WTC11 (cell line): ENCODE data around the gene RIMBP2. TPM values are rescaled to one million over a fixed set of nuclear protein-coding genes. Genes with fewer than 3 reads are reported as not detected.

Experiments used
- ATAC-seq: fragments of 200-7000 bp; cut with Tn5 transposase; 2 replicates; pipeline ENCODE4 v1.10.0; 2021; ENCODE audit warnings: mild to moderate bottlenecking, moderate library complexity
- CTCF ChIA-PET: fragments of 300-600 bp; sonication (Branson Sonifier 250); formaldehyde crosslinking; loops from one replicate; lab custom pipeline; 2021; ENCODE audit warnings: antibody characterized with exemption; lab: Charles Lee
- POLR2A ChIA-PET: fragments of 350-600 bp; sonication (Branson Sonifier 250); formaldehyde crosslinking; loops from one replicate; lab custom pipeline; 2021; ENCODE audit warnings: antibody characterized with exemption; lab: Charles Lee
- DNase-seq: peaks from one replicate; pipeline ENCODE4 v3.0.0; 2021; ENCODE audit warnings: low spot score
- H3K27ac Mint-ChIP-seq: 2 replicates; pipeline ENCODE4 v1.8.0; 2021; ENCODE audit warnings: mixed read lengths
- H3K27me3 Mint-ChIP-seq: 2 replicates; pipeline ENCODE4 v1.8.0; 2021; ENCODE audit warnings: low read depth, mild to moderate bottlenecking, moderate library complexity, mixed read lengths
- H3K36me3 Mint-ChIP-seq: 2 replicates; pipeline ENCODE4 v1.8.0; 2021; ENCODE audit warnings: mixed read lengths
- H3K4me1 Mint-ChIP-seq: 2 replicates; pipeline ENCODE4 v1.8.0; 2022; ENCODE audit warnings: mixed read lengths
- H3K4me3 Mint-ChIP-seq: 2 replicates; pipeline ENCODE4 v1.8.0; 2021; ENCODE audit warnings: mild to moderate bottlenecking, moderate library complexity, mixed read lengths
- H3K9me3 Mint-ChIP-seq: 2 replicates; pipeline ENCODE4 v1.8.0; 2021; ENCODE audit warnings: mixed read lengths
- ARID4B ChIP-seq: sonication (generic); formaldehyde crosslinking; IDR thresholded peaks from 2 replicates; pipeline ENCODE4 v1.8.0; 2023; ENCODE audit warnings: missing genetic modification reagents, mild to moderate bottlenecking, borderline replicate concordance
- ATF1 ChIP-seq: sonication (generic); formaldehyde crosslinking; IDR thresholded peaks from 2 replicates; pipeline ENCODE4 v1.8.1; 2023; ENCODE audit warnings: mild to moderate bottlenecking, moderate library complexity, missing genetic modification reagents
- CREM ChIP-seq: sonication (generic); formaldehyde crosslinking; IDR thresholded peaks from 2 replicates; pipeline ENCODE4 v1.8.1; 2022; ENCODE audit warnings: mild to moderate bottlenecking, missing genetic modification reagents, moderate library complexity
- CTCF ChIP-seq: fragments of 200-600 bp; IDR thresholded peaks from 2 replicates; pipeline ENCODE4 v1.8.0; 2022; ENCODE audit warnings: antibody characterized with exemption
- E2F5 ChIP-seq: sonication (generic); formaldehyde crosslinking; IDR thresholded peaks from 2 replicates; pipeline ENCODE4 v1.8.1; 2022; ENCODE audit warnings: mild to moderate bottlenecking, moderate library complexity, missing genetic modification reagents
- EMX1 ChIP-seq: fragments of 250-450 bp; sonication (Bioruptor Pico); IDR thresholded peaks from 2 replicates; pipeline ENCODE4 v1.8.0; 2021; ENCODE audit warnings: mild to moderate bottlenecking
- FOXJ3 ChIP-seq: sonication (generic); formaldehyde crosslinking; IDR thresholded peaks from 2 replicates; pipeline ENCODE4 v1.9.0; 2021; ENCODE audit warnings: missing genetic modification reagents, mild to moderate bottlenecking, borderline replicate concordance
- GRHL2 ChIP-seq: fragments of 250-450 bp; sonication (Bioruptor Pico); IDR thresholded peaks from 2 replicates; pipeline ENCODE4 v1.8.0; 2022; ENCODE audit warnings: mild to moderate bottlenecking, moderate library complexity; ENCODE audit not compliant: insufficient replicate concordance, severe bottlenecking
- IRF1 ChIP-seq: sonication (generic); formaldehyde crosslinking; IDR thresholded peaks from 2 replicates; pipeline ENCODE4 v1.8.0; 2023; ENCODE audit warnings: missing genetic modification reagents
- JAZF1 ChIP-seq: fragments of 250-450 bp; sonication (Bioruptor Pico); IDR thresholded peaks from 2 replicates; pipeline ENCODE4 v1.9.0; 2021; ENCODE audit warnings: moderate library complexity, mild to moderate bottlenecking, inconsistent platforms
- KAT7 ChIP-seq: sonication (generic); formaldehyde crosslinking; IDR thresholded peaks from 2 replicates; pipeline ENCODE4 v1.8.1; 2023; ENCODE audit warnings: missing genetic modification reagents, mild to moderate bottlenecking, borderline replicate concordance
- MYBL2 ChIP-seq: sonication (generic); formaldehyde crosslinking; IDR thresholded peaks from 2 replicates; pipeline ENCODE4 v1.8.1; 2023; ENCODE audit warnings: mild to moderate bottlenecking, moderate library complexity, missing genetic modification reagents
- NR2C2 ChIP-seq: sonication (generic); formaldehyde crosslinking; IDR thresholded peaks from 2 replicates; pipeline ENCODE4 v1.8.0; 2022; ENCODE audit warnings: mild to moderate bottlenecking, missing genetic modification reagents
- PRRX2 ChIP-seq: fragments of 250-450 bp; sonication (Bioruptor Pico); IDR thresholded peaks from 2 replicates; pipeline ENCODE4 v1.8.0; 2021; ENCODE audit warnings: mild to moderate bottlenecking
- RORB ChIP-seq: fragments of 250-450 bp; sonication (Bioruptor Pico); IDR thresholded peaks from 2 replicates; pipeline ENCODE4 v1.9.0; 2021; ENCODE audit warnings: mild to moderate bottlenecking
- TP53 ChIP-seq: sonication (generic); formaldehyde crosslinking; IDR thresholded peaks from 2 replicates; pipeline ENCODE4 v1.8.1; 2023; ENCODE audit warnings: mild to moderate bottlenecking, missing genetic modification reagents
- ZNF671 ChIP-seq: fragments of 250-450 bp; sonication (Bioruptor Pico); IDR thresholded peaks from 2 replicates; pipeline ENCODE4 v1.8.0; 2021; ENCODE audit warnings: mild to moderate bottlenecking
- total RNA-seq: library from RNA; stranded (reverse); gene quantifications from 3 replicates; pipeline ENCODE4 v1.2.3, GENCODE V29; 2021
- TF ChIP-seq, protein P1 (sequence below): sonication (generic); formaldehyde crosslinking; IDR thresholded peaks from 2 replicates; pipeline ENCODE4 v1.8.0; 2023; ENCODE audit warnings: mild to moderate bottlenecking, missing genetic modification reagents
- TF ChIP-seq, protein P2 (sequence below): sonication (generic); formaldehyde crosslinking; conservative IDR thresholded peaks from 2 replicates; pipeline ENCODE4 v1.8.1; 2023; ENCODE audit warnings: mild to moderate bottlenecking, low read depth, missing genetic modification reagents, moderate library complexity

Gene RIMBP2
- total RNA-seq, 1 experiment from 2014 or later, result 2.6 TPM

DNA sequence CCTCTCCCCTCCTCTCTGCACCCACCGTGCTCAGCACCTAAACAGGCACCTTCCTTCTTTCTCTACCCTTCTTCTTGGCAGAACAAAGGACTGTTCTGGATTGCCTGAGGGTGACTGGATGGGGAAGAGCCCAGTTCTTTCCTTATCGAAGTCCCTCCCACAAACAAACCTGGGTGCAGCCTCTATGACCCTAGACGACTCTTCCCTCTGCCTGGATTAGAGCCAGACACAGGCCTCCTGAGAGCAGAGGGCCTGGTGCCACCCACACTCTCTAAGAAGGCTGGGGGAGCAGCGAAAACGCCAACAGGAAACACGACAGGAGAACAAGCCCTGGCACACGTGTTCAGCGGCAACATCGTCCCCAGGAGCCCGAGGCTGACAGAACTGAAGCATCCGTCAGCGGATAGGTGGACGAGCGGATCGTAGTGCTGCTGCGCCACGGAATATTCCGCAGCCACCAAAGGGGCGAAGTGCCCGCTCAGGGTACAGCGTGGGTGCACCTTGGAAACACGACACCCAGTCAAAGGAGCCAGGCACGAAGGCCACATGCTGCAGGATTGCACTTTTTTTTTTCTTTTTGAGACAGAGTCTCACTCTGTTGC lies 38.0 kb downstream of the RIMBP2 start:
- DNase-seq, result no peak
- no peak for TF ChIP-seq FOXJ3 (CRISPR knock-in tag)
- no peaks in the 10 kb centered on the region for H3K9me3 Mint-ChIP-seq
- no peak for ATAC-seq
- ChIA-PET POLR2A (no interaction called here), CTCF (no interaction called here)
- H3K27me3 Mint-ChIP-seq, result no peaks in the 10 kb centered on the region
- H3K27ac Mint-ChIP-seq, result no peak overlapping the region
- H3K36me3 Mint-ChIP-seq, result no peaks in the 10 kb centered on the region
- no peaks in the 10 kb centered on the region for H3K4me1 Mint-ChIP-seq
- H3K4me3 Mint-ChIP-seq, result no peak overlapping the region

GRCh38 chr12:130675791-130676190 lies 40.3 kb downstream of the RIMBP2 start:
- Mint-ChIP-seq H3K4me3 (no peak overlapping the region), H3K36me3 (no peaks in the 10 kb centered on the region), H3K9me3 (peaks cover 5% of the 10 kb centered on the region), H3K4me1 (0 out of 2 replicates have a peak, but pooled peaks cover 3% of the 10 kb centered on the region), H3K27ac (no peak overlapping the region), H3K27me3 (no peaks in the 10 kb centered on the region)
- POLR2A ChIA-PET, result interaction anchor here (0.7 kb wide), 1 partner anchor 109 kb away, joined by 3 read pairs; no protein-coding TSS in a partner anchor
- CTCF ChIA-PET, result no interaction called here
- ATAC-seq (no peak), DNase-seq (no peak)
- TF ChIP-seq GRHL2 (CRISPR knock-in tag) (no peak), NR2C2 (CRISPR knock-in tag) (no peak), RORB (CRISPR knock-in tag) (no peak), ATF1 (no peak), PRRX2 (CRISPR knock-in tag) (no peak), IRF1 (CRISPR knock-in tag) (no peak)
- TF ChIP-seq, protein P1, sequence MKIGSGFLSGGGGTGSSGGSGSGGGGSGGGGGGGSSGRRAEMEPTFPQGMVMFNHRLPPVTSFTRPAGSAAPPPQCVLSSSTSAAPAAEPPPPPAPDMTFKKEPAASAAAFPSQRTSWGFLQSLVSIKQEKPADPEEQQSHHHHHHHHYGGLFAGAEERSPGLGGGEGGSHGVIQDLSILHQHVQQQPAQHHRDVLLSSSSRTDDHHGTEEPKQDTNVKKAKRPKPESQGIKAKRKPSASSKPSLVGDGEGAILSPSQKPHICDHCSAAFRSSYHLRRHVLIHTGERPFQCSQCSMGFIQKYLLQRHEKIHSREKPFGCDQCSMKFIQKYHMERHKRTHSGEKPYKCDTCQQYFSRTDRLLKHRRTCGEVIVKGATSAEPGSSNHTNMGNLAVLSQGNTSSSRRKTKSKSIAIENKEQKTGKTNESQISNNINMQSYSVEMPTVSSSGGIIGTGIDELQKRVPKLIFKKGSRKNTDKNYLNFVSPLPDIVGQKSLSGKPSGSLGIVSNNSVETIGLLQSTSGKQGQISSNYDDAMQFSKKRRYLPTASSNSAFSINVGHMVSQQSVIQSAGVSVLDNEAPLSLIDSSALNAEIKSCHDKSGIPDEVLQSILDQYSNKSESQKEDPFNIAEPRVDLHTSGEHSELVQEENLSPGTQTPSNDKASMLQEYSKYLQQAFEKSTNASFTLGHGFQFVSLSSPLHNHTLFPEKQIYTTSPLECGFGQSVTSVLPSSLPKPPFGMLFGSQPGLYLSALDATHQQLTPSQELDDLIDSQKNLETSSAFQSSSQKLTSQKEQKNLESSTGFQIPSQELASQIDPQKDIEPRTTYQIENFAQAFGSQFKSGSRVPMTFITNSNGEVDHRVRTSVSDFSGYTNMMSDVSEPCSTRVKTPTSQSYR (CRISPR knock-in tag), result no peak
- TF ChIP-seq, all 79 proteins: peak for 0

- H3K36me3 Mint-ChIP-seq, result no peaks in the 10 kb centered on the region
- no peak for TF ChIP-seq MYBL2 (CRISPR knock-in tag)
- TF ChIP-seq E2F5 (CRISPR knock-in tag), result no peak
- TF ChIP-seq EMX1 (CRISPR knock-in tag), result no peak
- TF ChIP-seq JAZF1 (CRISPR knock-in tag), result no peak
- TF ChIP-seq CREM (CRISPR knock-in tag), result no peak
- no peak for TF ChIP-seq ZNF671 (CRISPR knock-in tag)
- TF ChIP-seq ARID4B, result no peak
- TF ChIP-seq TP53 (CRISPR knock-in tag), result no peak
- no peak for TF ChIP-seq KAT7 (CRISPR knock-in tag)
- TF ChIP-seq CTCF, result no peak
- TF ChIP-seq, protein P2, sequence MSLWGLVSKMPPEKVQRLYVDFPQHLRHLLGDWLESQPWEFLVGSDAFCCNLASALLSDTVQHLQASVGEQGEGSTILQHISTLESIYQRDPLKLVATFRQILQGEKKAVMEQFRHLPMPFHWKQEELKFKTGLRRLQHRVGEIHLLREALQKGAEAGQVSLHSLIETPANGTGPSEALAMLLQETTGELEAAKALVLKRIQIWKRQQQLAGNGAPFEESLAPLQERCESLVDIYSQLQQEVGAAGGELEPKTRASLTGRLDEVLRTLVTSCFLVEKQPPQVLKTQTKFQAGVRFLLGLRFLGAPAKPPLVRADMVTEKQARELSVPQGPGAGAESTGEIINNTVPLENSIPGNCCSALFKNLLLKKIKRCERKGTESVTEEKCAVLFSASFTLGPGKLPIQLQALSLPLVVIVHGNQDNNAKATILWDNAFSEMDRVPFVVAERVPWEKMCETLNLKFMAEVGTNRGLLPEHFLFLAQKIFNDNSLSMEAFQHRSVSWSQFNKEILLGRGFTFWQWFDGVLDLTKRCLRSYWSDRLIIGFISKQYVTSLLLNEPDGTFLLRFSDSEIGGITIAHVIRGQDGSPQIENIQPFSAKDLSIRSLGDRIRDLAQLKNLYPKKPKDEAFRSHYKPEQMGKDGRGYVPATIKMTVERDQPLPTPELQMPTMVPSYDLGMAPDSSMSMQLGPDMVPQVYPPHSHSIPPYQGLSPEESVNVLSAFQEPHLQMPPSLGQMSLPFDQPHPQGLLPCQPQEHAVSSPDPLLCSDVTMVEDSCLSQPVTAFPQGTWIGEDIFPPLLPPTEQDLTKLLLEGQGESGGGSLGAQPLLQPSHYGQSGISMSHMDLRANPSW (CRISPR knock-in tag), result no peak
Measured at GRCh38 chr12:130675121-130675520, 41.0 kb downstream of the RIMBP2 start.

More at GRCh38 chr12:130675121-130675520, 41.0 kb downstream of the RIMBP2 start:
- no peak overlapping the region for H3K4me3 Mint-ChIP-seq
- DNase-seq (no peak), ATAC-seq (no peak)
- peaks cover 5% of the 10 kb centered on the region for H3K9me3 Mint-ChIP-seq
- H3K27me3 Mint-ChIP-seq, result no peaks in the 10 kb centered on the region
- ChIA-PET CTCF (no interaction called here), POLR2A (no interaction called here)
- no peak overlapping the region for H3K27ac Mint-ChIP-seq
- H3K4me1 Mint-ChIP-seq, result 0 out of 2 replicates have a peak, but pooled peaks cover 3% of the 10 kb centered on the region
